Stimulated activated CD4-positive, alpha-beta T cell treated with anti-CD3 and anti-CD28 coated beads, Interleukin-12 subunit alpha, Interleukin-12 subunit beta, amount 100 ng/mL, for 48 hours (primary cell): Measurements from ENCODE around the gene PUM2.

ENCODE experiments used
- DNase-seq, 3 donors: peaks; one replicate each; pipeline ENCODE4 v3.0.0-alpha.2; 2020; ENCODE audit warnings: low read depth in 2 of 3, low spot score in 1 of 3

Gene PUM2

DNA sequence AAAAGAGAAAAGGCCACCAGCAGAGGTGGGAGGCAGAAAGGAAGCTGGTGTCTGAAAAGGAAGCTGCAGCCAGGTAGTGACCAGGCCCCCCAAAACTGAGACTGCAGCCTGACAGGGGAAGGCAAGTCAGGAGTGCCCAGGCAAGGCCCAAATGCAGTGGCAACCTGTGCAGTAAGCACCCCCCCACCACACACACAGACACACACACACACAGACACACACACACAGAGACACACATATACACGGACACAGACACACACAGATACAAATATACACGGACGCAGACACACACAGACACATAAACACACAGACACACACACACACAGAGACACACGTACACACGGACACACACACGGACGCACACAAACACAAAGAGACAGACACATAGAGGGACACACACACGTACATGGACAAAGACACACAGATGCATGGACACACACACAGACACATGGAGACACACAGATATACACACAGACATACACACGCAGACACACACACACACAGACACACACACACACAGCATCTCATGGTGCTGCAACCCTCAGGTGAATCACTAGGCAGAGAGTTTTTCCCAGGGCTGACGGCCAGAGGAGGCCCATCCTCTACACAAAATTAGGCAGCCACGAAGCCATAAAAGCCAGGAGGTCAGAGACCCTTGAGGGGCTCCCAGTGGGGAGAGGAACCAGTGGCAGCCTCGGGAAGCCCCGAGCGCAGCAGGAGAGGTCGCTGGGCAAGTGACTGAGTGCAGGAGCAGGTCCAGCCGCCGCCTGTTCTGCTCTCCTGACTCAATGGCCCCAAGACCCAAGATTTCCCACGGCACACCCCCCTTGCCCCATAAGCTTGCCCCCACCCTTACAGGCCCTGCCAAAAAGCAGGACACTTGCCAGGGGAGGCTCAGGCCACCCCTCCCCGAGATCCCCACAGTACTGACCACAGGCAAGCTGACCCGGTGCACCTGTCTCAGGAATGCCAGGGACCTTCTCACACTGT, 132.0 kb downstream of the PUM2 start:
- DNase-seq, result no peak

DNA sequence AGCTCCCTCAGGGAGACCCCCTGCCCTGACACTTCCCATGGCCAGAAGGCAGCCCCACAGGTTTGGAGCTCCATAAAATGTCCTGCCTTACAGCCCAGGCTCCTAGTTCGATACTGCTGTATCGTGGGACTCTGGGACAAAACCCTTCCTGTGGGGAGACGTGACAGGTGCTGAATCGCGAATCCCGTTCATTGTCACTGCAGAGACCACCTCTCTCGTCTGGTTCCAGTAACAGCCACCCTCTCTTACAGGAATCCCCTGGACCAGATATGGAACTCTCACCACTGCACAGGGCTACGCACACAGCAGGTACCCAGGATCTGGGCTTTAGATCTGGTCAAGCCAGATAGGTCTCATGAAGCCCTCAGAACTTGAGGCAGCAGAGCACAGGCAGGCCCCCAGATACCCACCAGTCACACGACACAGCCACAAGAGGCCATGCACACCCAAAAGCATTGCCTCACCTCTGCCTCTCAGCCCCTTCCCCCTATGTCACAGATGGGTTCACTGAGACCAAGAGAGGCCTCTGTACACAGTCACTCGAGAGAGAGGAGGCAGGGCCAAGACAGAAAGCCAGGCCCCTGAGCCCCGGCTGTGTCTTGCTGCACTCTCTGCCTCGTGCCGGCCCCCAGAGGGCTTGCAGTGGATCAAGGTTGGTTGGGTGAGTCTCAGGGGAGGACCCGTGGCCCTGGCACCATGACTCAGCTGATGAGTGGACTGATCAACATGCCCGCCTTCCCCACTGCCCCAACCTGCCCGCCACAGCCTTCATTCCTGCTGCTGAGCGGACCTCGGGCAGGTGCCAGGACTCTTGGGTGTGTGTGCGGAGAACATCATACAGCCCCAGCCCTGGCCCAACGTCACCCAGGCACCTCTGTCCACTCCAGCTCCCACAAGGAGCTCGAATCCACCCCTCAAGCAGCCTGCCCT, 133.3 kb downstream of the PUM2 start:
- DNase-seq, result no peak

- no peak for DNase-seq
Observed at GRCh38 chr2:20216130-20217025, 134.3 kb downstream of the PUM2 start.

- DNase-seq, result no peak
Observed at GRCh38 chr2:20215183-20216040, 135.2 kb downstream of the PUM2 start.

DNA sequence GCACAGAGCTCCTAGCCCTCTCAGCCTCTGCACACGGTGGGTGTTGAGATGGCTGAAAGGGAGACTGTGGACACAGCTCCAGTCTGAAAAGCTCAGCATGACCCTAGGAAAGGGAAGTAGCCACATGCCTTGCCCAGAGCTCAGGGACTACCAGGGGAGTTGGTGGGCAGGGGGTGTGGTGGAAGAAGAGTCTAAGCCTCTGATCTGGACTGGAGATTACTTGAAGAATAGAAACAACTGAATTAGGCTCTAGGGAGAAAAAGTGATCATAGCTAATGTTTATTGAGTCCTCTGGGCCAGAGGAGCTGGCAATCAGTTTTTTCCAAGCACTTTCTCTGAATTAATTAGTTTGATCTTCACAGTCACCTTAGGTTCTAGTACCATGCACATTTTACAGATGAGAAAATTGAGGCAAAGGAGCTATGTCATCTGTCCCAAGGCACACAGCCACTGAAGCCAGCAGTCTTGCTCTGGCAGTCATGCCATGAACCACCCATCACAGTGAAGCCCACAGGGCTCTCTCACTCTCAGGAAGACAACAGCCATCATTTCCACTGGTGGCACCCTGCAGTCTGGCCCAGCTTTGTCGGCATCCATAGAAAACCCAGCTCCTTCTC, 136.0 kb downstream of the PUM2 start:
- no peak for DNase-seq

GRCh38 chr2:20213651-20214565, 136.7 kb downstream of the PUM2 start:
- no peak for DNase-seq

DNA sequence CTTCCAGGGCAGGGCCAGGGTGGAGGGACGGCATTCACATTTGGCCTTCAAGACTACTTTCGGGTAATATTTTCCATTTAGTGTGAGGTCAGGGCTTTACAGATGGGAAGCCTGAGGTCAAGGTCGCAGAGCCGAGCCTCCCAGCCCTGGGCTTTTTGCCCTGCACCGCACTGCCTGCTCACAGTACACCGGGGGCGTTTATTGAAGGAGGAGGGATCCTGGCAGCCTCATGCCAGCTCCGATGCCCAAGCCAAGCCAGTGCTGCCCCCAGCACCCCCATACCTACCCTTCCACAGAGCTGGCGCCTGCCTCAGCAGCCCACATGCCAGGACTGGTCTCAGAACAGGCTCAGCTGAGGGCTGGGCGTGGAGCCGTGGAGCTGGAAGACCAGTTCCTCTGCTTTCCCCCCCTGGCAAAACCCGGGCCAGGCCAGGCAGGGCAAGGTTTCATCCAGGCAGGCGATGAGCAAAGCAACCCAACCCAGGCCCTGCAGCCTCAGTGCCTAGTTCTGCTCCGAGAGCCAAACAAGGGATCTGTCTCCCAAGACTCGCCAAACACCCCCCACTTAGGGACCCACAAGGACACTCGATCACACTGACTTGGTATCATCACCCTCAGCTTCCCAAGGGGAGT, 137.7 kb downstream of the PUM2 start:
- no peak for DNase-seq

GRCh38 chr2:20212459-20212870, 138.2 kb downstream of the PUM2 start:
- no peak for DNase-seq

- no peak for DNase-seq
Observed at GRCh38 chr2:20211860-20212458, 138.7 kb downstream of the PUM2 start.

- no peak for DNase-seq
Observed at GRCh38 chr2:20211420-20211819, 139.2 kb downstream of the PUM2 start.

DNA sequence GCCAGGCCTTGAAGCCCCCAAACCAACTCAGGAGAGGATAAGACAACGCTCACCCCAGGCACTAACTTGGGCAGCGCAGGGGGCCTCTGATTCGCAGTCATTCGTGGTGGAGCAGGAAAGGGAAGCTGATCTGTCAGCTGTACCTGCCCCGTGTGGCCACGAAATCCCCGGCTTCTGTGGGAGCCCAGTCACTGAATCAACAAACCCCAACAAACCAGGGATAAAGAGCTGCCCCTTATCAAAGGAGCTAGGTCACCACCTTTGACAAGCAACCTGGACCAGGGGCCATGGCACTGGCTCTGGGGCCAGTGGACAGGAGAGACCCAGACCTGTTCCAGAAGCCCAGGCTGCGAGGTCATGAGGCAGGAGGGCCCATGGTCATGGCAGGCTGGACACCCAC, 140.2 kb downstream of the PUM2 start:
- DNase-seq, result no peak

GRCh38 chr2:20209373-20210109, 141.1 kb downstream of the PUM2 start:
- no peak for DNase-seq

DNA sequence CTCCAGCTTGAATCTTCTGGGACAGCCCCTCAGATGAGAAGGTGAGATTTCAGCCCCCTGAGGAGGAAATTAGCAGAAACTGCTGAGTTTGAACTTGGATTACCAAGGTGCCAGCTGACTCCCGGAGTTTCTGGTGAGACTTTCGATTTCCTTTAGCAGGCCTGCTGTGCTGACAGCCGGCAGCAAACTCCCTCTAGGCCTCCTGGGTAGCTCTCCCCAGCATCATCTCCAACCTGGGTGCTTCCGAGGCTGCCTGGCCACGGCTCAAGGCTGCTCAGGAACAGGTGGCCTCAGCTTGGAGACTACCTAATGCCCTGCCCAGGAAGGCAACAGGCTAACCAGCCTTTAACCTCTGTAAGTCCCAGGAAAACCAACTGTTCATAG, 142.2 kb downstream of the PUM2 start:
- DNase-seq, result no peak

DNA sequence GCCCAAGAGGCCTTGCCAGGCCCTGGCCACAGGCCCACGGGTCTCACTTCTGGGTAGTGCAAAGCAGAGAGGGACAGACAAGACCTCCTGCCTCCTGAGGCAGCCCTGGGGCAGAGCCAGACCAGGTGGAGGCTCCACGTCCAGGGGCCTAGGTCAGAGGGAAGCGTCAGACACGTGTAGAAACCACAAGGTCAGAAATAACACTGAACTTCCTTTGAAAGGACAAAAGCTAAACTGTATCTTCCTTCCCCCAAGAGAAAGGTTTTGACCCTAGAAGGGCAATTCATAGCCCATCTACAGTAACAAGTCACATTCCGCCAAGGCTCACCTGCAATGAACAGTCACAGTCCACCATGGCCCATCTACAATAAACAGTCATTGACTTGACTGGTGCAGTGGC, 143.6 kb downstream of the PUM2 start:
- no peak for DNase-seq

DNA sequence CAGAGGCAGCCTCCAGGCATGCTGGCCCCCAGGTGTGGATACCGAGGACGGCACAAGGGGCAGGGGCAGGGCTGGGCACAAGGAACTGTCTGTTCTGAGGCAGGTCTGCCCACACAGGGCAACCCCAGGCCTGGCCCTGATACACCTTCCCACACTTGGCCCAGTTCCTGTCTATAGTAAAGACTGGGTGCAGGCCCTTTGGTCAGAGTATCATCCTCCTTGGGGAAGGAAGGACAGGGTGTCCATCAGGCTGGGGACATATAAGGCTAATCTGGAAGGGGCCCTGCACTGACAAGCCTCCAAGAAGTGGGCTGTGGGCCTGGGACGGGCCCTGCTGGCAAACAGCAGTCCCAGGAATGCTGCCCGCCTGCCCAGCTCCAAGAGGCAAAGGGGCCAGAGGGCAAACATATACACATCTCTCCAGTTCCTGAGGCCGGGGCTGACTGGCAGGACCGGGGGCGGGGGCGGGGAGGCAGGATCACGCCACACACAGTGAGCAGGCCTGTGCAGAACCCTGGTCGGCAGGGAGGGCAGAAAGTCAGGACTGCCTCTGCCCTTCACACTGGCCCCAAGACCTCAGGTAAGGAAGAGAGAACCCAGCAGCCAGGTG, 144.6 kb downstream of the PUM2 start:
- no peak for DNase-seq

DNA sequence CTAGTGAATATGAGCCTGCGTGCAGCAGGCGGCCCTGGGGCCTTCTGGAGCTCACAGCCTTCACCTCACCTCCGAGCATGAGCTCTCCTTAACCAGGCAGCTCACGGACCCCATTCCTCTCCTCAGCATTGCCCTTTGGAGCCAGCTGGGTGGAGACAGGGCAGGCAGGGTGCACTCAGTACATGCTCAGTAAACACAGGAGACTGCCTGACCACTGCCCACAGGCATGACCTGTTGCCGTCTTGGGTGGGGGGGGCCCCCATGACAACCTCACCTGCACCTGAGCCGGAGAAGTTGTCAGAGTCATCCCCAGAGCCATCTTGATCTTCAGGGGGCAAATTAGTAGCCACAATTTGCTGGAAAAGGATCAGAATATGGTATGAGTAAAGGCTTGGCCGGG, 145.6 kb downstream of the PUM2 start:
- DNase-seq, result no peak
